Stimulated activated CD8-positive, alpha-beta memory T cell treated with anti-CD3 and anti-CD28 coated beads, Interleukin-7, amount 100 ng/mL, for 4 hours (primary cell): ENCODE results near the gene PTPN20.

Source experiments
- DNase-seq, 2 donors: peaks; one replicate each; pipeline ENCODE4 v3.0.0-alpha.2; 2020; ENCODE audit warnings: low read depth in 2 of 2

PTPN20 gene

DNA sequence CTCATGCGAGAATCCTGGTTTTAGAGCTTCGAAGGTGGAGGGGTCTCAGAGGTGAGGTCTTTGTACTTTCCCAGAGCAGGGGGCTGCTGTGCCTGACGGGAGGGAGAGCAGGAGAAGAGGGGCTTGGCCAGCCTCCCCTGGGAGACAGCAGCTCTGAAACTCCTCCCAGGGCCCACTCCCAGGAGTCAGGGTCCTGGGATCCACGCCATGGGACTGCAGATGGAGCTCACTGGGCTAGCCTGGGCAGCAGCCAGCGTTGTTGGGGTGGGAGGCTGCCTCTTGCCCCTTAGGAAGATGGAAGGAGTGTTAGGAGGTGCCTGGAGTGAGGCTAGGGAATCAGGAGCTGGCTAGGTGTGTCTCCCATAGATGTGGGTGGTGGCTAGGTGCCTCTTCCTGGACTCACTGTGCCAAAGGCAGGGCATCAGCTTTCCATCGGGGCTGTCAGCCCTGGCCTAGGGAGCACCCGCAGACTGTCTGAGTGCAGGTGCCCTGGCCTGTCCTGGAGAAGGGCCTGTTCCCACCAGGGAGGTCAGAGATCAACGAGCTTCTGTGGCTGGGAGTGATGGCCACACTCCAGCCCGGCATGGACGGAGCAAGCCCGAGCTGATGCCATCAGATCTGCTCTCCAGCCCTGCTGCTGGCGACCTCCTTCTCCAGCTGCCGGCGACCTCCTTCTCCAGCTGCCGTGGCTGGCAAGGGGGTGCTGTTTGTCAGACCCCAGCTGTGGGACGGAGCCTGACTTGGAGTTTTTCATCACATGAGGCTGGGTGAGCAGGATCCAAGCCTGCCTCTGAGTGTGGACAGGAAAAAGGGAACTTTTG is 111.3 kb downstream of the PTPN20 start:
- DNase-seq: no peak

- DNase-seq: no peak
These were observed 112.2 kb downstream of the PTPN20 start for GRCh38 chr10:47023237-47024045.

DNA sequence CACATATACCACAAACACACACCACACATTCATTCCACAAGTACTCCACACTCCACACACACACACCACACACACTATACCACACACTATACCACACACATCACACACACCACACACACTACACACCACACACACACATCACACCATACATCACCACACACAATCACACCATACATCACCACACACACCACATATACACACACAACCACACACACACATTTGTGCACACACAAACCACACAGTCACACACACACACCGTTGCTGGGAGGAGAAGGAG is 112.8 kb downstream of the PTPN20 start:
- DNase-seq: no peak

- DNase-seq: peak; percentile 29 to 39
These were observed 113.4 kb downstream of the PTPN20 start for GRCh38 chr10:47024399-47025252.

DNA sequence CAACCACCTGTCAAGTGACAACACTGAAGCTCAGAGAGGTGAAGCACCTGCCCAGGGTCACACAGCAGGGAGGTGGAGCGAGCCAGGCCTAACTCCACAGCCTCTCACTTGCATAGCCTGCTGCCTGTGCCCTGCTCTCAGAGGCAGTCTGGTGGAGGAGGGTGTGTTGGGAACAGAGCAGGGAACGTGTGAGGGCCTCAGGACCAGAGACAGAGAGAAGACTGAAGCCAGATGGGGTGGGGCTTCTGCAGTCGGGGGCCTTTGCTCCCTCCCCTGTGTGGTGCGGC is 114.0 kb downstream of the PTPN20 start:
- DNase-seq: no peak

DNA sequence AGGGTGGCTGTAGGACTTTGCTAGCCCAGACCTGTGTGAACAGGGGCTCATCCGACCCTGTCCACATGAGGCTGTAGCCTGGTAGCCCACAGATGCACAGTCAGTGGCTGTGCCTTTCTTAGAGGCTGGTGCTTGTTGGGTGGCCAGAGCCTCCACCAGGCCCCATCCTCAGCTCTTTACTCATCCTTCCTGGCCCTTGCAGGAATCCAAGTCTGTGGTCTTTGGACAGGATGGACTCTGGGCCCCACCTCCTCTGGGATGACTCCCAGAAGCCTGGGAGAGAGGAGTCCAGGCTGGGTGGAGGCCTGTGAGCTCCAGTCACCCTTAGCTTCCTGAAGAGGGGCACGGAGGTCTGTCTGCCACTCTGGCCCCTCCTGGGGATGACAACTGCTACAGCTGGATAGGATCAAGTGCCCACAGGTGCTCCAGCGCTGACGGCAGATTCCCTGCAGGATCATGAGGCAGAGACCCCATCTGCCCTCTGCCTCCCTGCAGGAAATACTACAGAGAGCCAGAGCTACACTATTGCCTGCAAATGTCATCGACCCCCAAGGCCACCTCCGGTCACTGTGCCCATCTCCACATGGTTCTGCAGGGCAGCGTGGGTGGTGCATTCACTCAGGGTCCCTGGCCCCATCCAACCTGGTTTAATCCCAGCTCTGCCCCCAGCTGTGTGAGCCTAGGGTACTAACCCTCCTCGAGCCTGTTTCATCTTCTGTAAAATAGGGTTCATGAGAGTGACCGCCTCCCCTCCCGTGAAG is 114.5 kb downstream of the PTPN20 start:
- no peak for DNase-seq

- no peak for DNase-seq
These were observed 115.3 kb downstream of the PTPN20 start for GRCh38 chr10:47026301-47027107.

- DNase-seq: no peak
These were observed 116.0 kb downstream of the PTPN20 start for GRCh38 chr10:47027108-47027783.

DNA sequence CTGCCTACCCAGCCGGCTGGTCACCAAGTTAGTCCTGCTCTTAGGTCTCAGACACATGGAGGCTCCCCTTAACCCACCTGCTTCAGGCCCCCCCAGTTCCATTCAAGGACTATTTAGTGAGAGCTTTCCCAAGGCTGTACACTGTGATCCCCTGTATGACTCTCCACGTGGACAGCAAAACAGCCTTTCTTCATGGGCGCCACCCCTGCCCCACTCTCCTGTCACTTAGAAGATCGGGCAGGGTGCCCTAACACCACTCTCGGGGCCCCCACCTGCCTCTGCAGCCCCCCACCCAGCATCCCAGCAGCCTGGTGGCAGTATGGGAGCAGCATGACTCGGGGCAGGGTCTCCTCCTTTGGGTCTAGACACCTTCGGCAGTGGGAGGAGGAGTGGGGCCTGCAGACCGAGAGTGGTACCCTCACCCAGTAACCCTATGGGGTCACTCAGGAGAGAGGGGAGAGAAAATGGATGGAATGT is 116.6 kb downstream of the PTPN20 start:
- DNase-seq: no peak

DNA sequence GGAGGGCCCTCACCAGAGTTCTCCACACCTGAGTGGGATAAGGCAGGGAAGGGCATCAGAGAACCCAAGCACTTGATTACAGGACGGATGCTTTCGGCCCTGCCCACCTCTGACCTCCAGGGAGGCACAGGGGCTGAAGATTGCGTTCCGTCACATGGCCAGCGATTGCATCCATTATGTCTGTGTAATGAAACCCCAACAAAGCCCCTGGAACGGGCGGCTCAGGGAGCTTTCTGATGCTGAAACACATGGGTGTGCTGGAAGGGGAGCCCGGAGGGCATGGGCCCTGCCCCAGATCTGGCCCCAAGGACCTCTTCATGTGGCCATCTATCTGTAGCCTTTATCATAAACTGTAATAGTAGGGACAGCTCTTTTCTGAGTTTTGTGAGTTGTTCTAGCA is 117.2 kb downstream of the PTPN20 start:
- DNase-seq: no peak

DNA sequence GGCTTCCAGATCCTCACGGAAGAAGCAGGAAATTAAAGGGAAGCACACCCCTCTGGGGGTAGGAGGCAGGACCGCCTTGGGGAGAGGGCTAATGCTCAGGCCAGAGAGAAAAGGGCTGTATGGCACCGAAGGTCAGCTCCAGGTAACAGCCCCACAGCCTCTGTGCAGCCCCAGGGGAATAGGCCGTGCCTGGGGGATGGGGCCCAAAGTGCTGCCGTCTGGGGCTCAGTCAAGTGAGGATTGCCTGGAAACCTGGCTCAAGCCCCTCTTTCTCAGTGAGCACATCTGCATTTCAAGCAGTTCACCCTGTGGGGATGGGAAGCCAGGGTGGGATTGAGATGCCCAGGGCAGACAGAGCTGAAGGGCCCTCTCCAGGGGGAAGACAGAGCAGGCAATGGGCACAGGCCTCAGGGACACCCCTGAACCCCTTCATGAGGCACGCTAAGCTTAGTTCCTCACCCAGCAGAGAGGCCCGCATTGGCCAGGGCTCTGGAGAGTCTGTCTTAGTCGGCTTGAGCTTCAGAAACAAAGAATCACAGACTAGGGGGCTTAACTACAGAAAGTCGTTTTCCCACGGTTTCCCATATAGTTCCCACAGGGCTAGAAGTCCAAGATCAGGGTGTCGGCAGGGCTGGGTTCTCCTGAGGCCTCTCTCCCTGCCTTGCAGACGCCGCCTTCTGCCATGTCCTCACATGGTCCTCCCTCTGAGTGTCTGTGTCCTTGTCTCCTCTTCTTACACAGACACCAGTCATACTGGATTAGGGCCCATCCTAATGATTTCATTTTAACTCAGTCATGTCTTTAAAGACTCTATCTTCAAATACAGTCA is 118.2 kb downstream of the PTPN20 start:
- no peak for DNase-seq

DNA sequence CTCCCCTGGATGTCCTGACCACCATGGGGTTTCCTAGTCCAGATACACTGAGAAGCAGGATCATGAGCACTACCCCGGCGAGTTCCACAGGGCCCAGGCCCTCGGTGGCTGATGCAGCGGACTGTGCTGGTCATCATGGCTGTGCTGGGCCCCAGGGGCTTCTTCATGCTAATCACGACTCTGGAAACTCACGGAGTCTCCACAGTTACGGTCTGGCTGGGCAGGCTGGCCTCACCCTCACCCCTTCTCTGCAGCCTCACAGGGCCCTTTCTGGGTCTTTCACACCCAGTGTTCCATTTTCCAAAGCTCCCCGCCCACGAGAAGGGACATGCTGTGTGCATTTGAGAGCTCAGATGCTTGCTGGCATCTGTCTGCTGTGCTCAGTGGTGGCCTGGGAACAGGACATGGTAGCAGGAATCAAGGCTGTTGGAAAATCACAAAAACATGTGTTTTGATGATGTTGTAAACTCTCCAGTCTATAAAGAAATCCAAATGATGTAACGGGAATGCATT is 119.0 kb downstream of the PTPN20 start:
- DNase-seq: no peak

DNA sequence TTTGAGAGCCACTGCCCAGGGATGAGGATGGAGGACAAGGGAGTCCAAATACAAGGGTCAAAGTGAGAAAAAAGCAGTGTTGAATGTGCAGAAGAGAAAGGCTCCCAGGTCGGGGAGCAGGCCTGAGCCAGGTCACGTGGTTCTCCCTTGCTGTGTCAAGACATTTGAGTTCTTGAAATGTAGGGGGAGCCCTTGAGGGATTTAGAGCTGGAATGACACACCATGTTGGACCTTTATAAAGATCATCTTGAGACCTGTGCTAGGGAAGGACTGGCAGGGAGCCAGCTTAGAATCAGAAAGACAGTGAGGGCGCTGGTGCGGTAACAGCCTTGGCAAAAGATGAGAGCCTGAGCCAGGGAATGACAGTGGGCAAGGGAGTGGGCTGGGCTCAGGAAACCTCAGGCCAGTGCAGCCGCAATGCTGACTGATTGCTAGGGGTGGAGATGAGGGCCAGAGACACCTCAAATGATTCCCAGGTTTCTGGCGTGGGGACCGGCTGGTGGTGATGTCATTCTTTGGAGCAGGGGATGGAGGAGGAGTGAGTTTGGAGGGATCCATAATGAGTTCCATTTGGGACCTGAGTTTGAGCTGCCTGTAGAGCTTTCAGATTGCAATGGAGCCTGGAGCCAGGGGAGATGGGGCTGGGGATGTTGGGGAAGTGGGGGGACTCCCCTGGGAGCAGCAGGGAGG is 120.1 kb downstream of the PTPN20 start:
- DNase-seq: no peak

DNA sequence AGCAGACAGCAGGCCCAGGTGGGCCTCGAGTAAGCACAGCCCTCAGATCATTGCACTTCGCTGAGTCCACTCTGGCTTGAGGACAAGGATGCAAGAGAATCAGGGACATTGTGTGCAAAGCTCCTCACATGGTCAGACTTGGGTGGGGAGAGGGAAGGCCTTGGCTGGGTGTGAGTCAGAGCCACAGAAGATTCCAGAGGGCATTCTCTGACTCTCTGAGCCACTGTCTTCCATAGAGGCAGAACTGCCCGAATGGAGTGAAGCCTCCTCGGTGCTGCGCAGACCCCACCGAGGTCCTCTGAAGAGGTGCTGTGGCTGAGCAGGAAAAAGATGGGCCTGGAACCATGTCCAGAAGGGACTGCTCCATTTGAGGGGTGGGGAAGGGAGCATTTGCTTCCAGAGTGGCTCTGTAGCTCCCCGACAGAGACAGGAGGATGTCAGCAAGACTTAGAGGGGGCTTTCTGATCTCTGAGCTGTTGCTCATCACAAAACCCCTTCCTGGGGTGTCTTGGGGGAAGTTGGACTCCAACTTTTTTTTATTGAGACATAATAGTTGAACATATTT is 120.8 kb downstream of the PTPN20 start:
- no peak for DNase-seq

- DNase-seq: no peak
These were observed 121.9 kb downstream of the PTPN20 start for GRCh38 chr10:47033081-47033480.

- DNase-seq: no peak
These were observed 122.5 kb downstream of the PTPN20 start for GRCh38 chr10:47033541-47034270.

DNA sequence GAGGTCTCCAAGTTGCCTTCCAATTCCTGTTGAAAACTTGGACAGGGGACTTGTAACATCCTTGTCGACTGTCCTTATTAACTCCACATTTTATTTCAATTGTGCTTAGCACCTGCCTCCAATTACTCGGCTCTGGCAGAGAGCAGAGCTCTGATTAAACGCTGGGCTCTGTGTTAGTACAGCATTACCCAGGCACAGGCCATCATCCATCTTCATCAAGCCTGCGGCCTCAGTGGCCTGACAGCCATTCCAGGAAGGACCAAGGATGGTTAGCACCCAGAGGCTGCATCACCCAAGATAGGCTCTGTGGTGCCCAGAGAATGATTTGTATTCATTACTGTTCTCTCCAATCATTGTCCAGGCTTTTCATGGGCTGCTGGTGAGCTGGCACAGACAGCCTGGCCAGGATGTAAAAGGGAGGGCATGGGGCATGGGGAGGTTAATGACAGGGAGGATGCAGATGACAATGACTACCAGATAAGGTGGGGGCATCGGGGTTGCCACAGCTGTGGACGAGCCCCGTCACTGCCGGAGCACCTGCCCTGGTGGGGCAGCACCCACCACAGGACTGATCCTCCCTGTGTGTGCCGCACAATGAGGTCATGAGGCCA is 123.3 kb downstream of the PTPN20 start:
- DNase-seq: no peak
